ES-I3 (cell line): ENCODE results near the gene DGKB.

Experiments used
- H3K36me3 ChIP-seq: 2 replicates; pipeline ENCODE4 v1.6.1; 2013; ENCODE audit warnings: mild to moderate bottlenecking, low read length, control low read depth, moderate library complexity; ENCODE audit not compliant: insufficient read depth
- H3K4me1 ChIP-seq: 2 replicates; pipeline ENCODE4 v1.6.1; 2013; ENCODE audit warnings: mild to moderate bottlenecking, control low read depth, low read length; ENCODE audit not compliant: insufficient read depth
- H3K9ac ChIP-seq: 2 replicates; pipeline ENCODE4 v1.6.1; 2013; ENCODE audit warnings: low read depth, mild to moderate bottlenecking, low read length, moderate library complexity
- H3K9me3 ChIP-seq: 2 replicates; pipeline ENCODE4 v1.6.1; 2013; ENCODE audit warnings: mild to moderate bottlenecking, low read length, moderate library complexity; ENCODE audit not compliant: control insufficient read depth, insufficient read depth

DGKB gene

GRCh38 chr7:14258861-14259260 lies 643.7 kb downstream of the DGKB start:
- H3K9ac ChIP-seq, result no peak overlapping the region
- no peaks in the 10 kb centered on the region for H3K9me3 ChIP-seq
- no peaks in the 10 kb centered on the region for H3K4me1 ChIP-seq
- H3K36me3 ChIP-seq, result no peaks in the 10 kb centered on the region

GRCh38 chr7:14258441-14258840 lies 644.1 kb downstream of the DGKB start:
- Histone ChIP-seq H3K9me3 (no peaks in the 10 kb centered on the region), H3K4me1 (no peaks in the 10 kb centered on the region)

GRCh38 chr7:14252458-14252857 lies 650.1 kb downstream of the DGKB start:
- Histone ChIP-seq H3K36me3 (no peaks in the 10 kb centered on the region), H3K9ac (no peak overlapping the region), H3K4me1 (peaks cover 5% of the 10 kb centered on the region; the same call in 1 of the 2 replicates), H3K9me3 (no peaks in the 10 kb centered on the region)

More at GRCh38 chr7:14258441-14258840, 644.1 kb downstream of the DGKB start:
- no peak overlapping the region for H3K9ac ChIP-seq
- no peaks in the 10 kb centered on the region for H3K36me3 ChIP-seq

- Histone ChIP-seq H3K9ac (no peak overlapping the region), H3K4me1 (no peaks in the 10 kb centered on the region)
Measured at GRCh38 chr7:14242175-14242574, 660.4 kb downstream of the DGKB start.

GRCh38 chr7:14236834-14237233 lies 665.7 kb downstream of the DGKB start:
- Histone ChIP-seq H3K4me1 (peaks cover 5% of the 10 kb centered on the region; the same call in 1 of the 2 replicates), H3K9me3 (no peaks in the 10 kb centered on the region), H3K36me3 (no peaks in the 10 kb centered on the region; the same call in 1 of the 2 replicates), H3K9ac (no peak overlapping the region)

More at GRCh38 chr7:14242175-14242574, 660.4 kb downstream of the DGKB start:
- Histone ChIP-seq H3K36me3 (no peaks in the 10 kb centered on the region), H3K9me3 (no peaks in the 10 kb centered on the region)

- peaks cover 5% of the 10 kb centered on the region; the same call in 1 of the 2 replicates for H3K4me1 ChIP-seq
- no peaks in the 10 kb centered on the region; the same call in 1 of the 2 replicates for H3K36me3 ChIP-seq
- no peaks in the 10 kb centered on the region for H3K9me3 ChIP-seq
- H3K9ac ChIP-seq, result no peak overlapping the region
Measured at GRCh38 chr7:14235056-14235455, 667.5 kb downstream of the DGKB start.

GRCh38 chr7:14233868-14234369 lies 668.6 kb downstream of the DGKB start:
- no peaks in the 10 kb centered on the region; the same call in 1 of the 2 replicates for H3K36me3 ChIP-seq
- H3K4me1 ChIP-seq, result peaks cover 5% of the 10 kb centered on the region; the same call in 1 of the 2 replicates

GRCh38 chr7:14233076-14233867 lies 669.3 kb downstream of the DGKB start:
- Histone ChIP-seq H3K36me3 (no peaks in the 10 kb centered on the region; the same call in 1 of the 2 replicates), H3K9ac (no peak overlapping the region), H3K4me1 (peaks cover 5% of the 10 kb centered on the region; the same call in 1 of the 2 replicates), H3K9me3 (no peaks in the 10 kb centered on the region)

More at GRCh38 chr7:14233868-14234369, 668.6 kb downstream of the DGKB start:
- Histone ChIP-seq H3K9ac (no peak overlapping the region), H3K9me3 (no peaks in the 10 kb centered on the region)

GRCh38 chr7:14229047-14229446 lies 673.5 kb downstream of the DGKB start:
- Histone ChIP-seq H3K4me1 (peaks cover 5% of the 10 kb centered on the region; the same call in 1 of the 2 replicates), H3K9ac (no peak overlapping the region), H3K9me3 (no peaks in the 10 kb centered on the region), H3K36me3 (no peaks in the 10 kb centered on the region; the same call in 1 of the 2 replicates)

GRCh38 chr7:14228341-14228740 lies 674.2 kb downstream of the DGKB start:
- Histone ChIP-seq H3K4me1 (no peaks in the 10 kb centered on the region; the same call in 1 of the 2 replicates), H3K9me3 (no peaks in the 10 kb centered on the region), H3K9ac (no peak overlapping the region), H3K36me3 (no peaks in the 10 kb centered on the region; the same call in 1 of the 2 replicates)

GRCh38 chr7:14226126-14226525 lies 676.4 kb downstream of the DGKB start:
- Histone ChIP-seq H3K36me3 (no peaks in the 10 kb centered on the region), H3K9me3 (no peaks in the 10 kb centered on the region), H3K4me1 (no peaks in the 10 kb centered on the region; the same call in 1 of the 2 replicates), H3K9ac (no peak overlapping the region)

- Histone ChIP-seq H3K9me3 (no peaks in the 10 kb centered on the region), H3K4me1 (no peaks in the 10 kb centered on the region), H3K36me3 (no peaks in the 10 kb centered on the region), H3K9ac (no peak overlapping the region)
Measured at GRCh38 chr7:14219125-14219524, 683.4 kb downstream of the DGKB start.

- Histone ChIP-seq H3K9me3 (no peaks in the 10 kb centered on the region), H3K36me3 (no peaks in the 10 kb centered on the region), H3K9ac (no peak overlapping the region), H3K4me1 (no peaks in the 10 kb centered on the region)
Measured at GRCh38 chr7:14218338-14218737, 684.2 kb downstream of the DGKB start.

- Histone ChIP-seq H3K9ac (no peak overlapping the region), H3K9me3 (no peaks in the 10 kb centered on the region), H3K36me3 (no peaks in the 10 kb centered on the region), H3K4me1 (no peaks in the 10 kb centered on the region)
Measured at GRCh38 chr7:14209896-14210484, 692.6 kb downstream of the DGKB start.
